A673 (cell line): ENCODE results near the gene ZC3H18. TPM values are rescaled to one million over a fixed set of nuclear protein-coding genes. Genes with fewer than 3 reads are reported as not detected.
"Not testable (repeated sequence)": the region's sequence is repeated elsewhere in the genome, so short reads cannot be mapped to it uniquely, and the experiment has no call there.

Experiments
- BruUV-seq: library from RNA; stranded (reverse); fragments of 400-500 nt; replicated peaks from 2 replicates; lab custom pipeline; 2021; lab: Mats Ljungman, UMichigan
- CTCF ChIA-PET: fragments of 300-600 bp; sonication (Branson Sonifier 250); formaldehyde crosslinking; loops from one replicate; lab custom pipeline; 2022; ENCODE audit warnings: antibody characterized with exemption; lab: Charles Lee
- POLR2A ChIA-PET: fragments of 300-600 bp; sonication (Branson Sonifier 250); formaldehyde crosslinking; loops from one replicate; lab custom pipeline; 2022; ENCODE audit warnings: antibody characterized with exemption; ENCODE audit not compliant: low non-redundant PET; lab: Charles Lee
- DNase-seq: peaks from one replicate; pipeline ENCODE4 v3.0.0-alpha.2; 2015; ENCODE audit warnings: low spot score
- H3K27ac ChIP-seq: fragments of 200-600 bp; sonication (generic); 2 replicates; pipeline ENCODE4 v1.5.1; 2016; ENCODE audit warnings: mixed run types, low read depth, mild to moderate bottlenecking, mixed read lengths, antibody characterized with exemption, low read length; ENCODE audit not compliant: poor library complexity, severe bottlenecking
- H3K27me3 ChIP-seq: fragments of 200-600 bp; sonication (generic); replicated peaks from 2 replicates; pipeline ENCODE4 v1.6.1; 2017; ENCODE audit warnings: mixed run types, low read depth, mild to moderate bottlenecking, mixed read lengths, antibody characterized with exemption, low read length; ENCODE audit not compliant: insufficient read depth, poor library complexity
- H3K36me3 ChIP-seq: fragments of 200-600 bp; sonication (generic); 2 replicates; pipeline ENCODE4 v1.6.1; 2016; ENCODE audit warnings: mixed run types, mild to moderate bottlenecking, mixed read lengths, antibody characterized with exemption, low read length; ENCODE audit not compliant: insufficient read depth, poor library complexity, severe bottlenecking
- H3K4me1 ChIP-seq: fragments of 200-600 bp; sonication (generic); 2 replicates; pipeline ENCODE4 v1.6.1; 2017; ENCODE audit warnings: mixed run types, mild to moderate bottlenecking, mixed read lengths, antibody characterized with exemption, low read length; ENCODE audit not compliant: insufficient read depth, poor library complexity, severe bottlenecking
- H3K4me3 ChIP-seq: fragments of 200-600 bp; sonication (generic); 2 replicates; pipeline ENCODE4 v1.5.1; 2016; ENCODE audit warnings: low read depth, mixed run types, mild to moderate bottlenecking, mixed read lengths, low read length; ENCODE audit not compliant: poor library complexity, severe bottlenecking
- H3K9me3 ChIP-seq: fragments of 200-600 bp; sonication (generic); 2 replicates; pipeline ENCODE4 v1.6.1; 2016; ENCODE audit warnings: mixed run types, low read depth, mild to moderate bottlenecking, mixed read lengths, antibody characterized with exemption, low read length; ENCODE audit not compliant: poor library complexity, severe bottlenecking
- CTCF ChIP-seq: fragments of 300-800, 200-600 bp; sonication (generic); conservative IDR thresholded peaks from 2 replicates; pipeline ENCODE4 v1.5.1; 2017; ENCODE audit warnings: low read depth, mild to moderate bottlenecking, antibody characterized with exemption, low read length, moderate library complexity, mixed read lengths
- EZH2 ChIP-seq: fragments of 200-600 bp; sonication (generic); IDR thresholded peaks from 2 replicates; pipeline ENCODE4 v1.6.1; 2017; ENCODE audit warnings: borderline replicate concordance, low read depth, mild to moderate bottlenecking, mixed read lengths, antibody characterized with exemption, low read length; ENCODE audit not compliant: poor library complexity, severe bottlenecking
- intact Hi-C: fragments of 100-400 bp; cut with micrococcal nuclease; formaldehyde crosslinking; loops from one replicate; pipeline ENCODE4 v1.10.0; 2022; ENCODE audit not compliant: unreplicated experiment
- total RNA-seq: library from RNA; stranded (reverse); gene quantifications from 2 replicates; pipeline ENCODE4 v1.2.3, GENCODE V29; 2021

The ZC3H18 gene
- total RNA-seq, 1 experiment from 2014 or later = 83.4 TPM

- TF ChIP-seq EZH2 (no peak), CTCF (no peak)
- Histone ChIP-seq H3K4me3 (no peak overlapping the region), H3K27ac (no peak overlapping the region), H3K4me1 (no peaks in the 10 kb centered on the region), H3K9me3 (no peaks in the 10 kb centered on the region), H3K36me3 (peaks cover 34% of the 10 kb centered on the region), H3K27me3 (no peaks in the 10 kb centered on the region)
- no peak for DNase-seq
- POLR2A ChIA-PET = no interaction called here
- CTCF ChIA-PET = no interaction called here
- no TSS peak for BruUV-seq
- intact Hi-C loops = no loop called here
These were observed 37.9 kb downstream of the ZC3H18 start for GRCh38 chr16:88608076-88608475.

- H3K4me3 ChIP-seq, H3K9me3 ChIP-seq, POLR2A ChIA-PET, H3K4me1 ChIP-seq, intact Hi-C loops, CTCF ChIA-PET, H3K27me3 ChIP-seq, DNase-seq, BruUV-seq, H3K27ac ChIP-seq: not testable (repeated sequence)
- H3K36me3 ChIP-seq = peaks cover 33% of the 10 kb centered on the region
These were observed 39.2 kb downstream of the ZC3H18 start for GRCh38 chr16:88609426-88609825.

- Histone ChIP-seq H3K27ac (no peak overlapping the region), H3K4me1 (no peaks in the 10 kb centered on the region), H3K9me3 (no peaks in the 10 kb centered on the region), H3K36me3 (peaks cover 33% of the 10 kb centered on the region), H3K4me3 (no peak overlapping the region), H3K27me3 (no peaks in the 10 kb centered on the region)
- DNase-seq = no peak
- POLR2A ChIA-PET = no interaction called here
- intact Hi-C loops = no loop called here
- no TSS peak for BruUV-seq
- CTCF ChIA-PET = interaction anchor here (0.6 kb wide), 1 partner anchor 248 kb away, joined by 6 read pairs; no protein-coding TSS in a partner anchor
- TF ChIP-seq CTCF = no peak
- TF ChIP-seq EZH2 = no peak
These were observed 39.9 kb downstream of the ZC3H18 start for GRCh38 chr16:88610080-88610479.
